Endothelial cell of hepatic sinusoid (primary cell): ENCODE results near the gene MYO1F.

Experiments used
- in situ Hi-C: cut with HindIII; loops from 2 replicates; pipeline ENCODE4 v1.10.0; 2017; ENCODE audit warnings: low sequenced_read_pairs

MYO1F gene

DNA sequence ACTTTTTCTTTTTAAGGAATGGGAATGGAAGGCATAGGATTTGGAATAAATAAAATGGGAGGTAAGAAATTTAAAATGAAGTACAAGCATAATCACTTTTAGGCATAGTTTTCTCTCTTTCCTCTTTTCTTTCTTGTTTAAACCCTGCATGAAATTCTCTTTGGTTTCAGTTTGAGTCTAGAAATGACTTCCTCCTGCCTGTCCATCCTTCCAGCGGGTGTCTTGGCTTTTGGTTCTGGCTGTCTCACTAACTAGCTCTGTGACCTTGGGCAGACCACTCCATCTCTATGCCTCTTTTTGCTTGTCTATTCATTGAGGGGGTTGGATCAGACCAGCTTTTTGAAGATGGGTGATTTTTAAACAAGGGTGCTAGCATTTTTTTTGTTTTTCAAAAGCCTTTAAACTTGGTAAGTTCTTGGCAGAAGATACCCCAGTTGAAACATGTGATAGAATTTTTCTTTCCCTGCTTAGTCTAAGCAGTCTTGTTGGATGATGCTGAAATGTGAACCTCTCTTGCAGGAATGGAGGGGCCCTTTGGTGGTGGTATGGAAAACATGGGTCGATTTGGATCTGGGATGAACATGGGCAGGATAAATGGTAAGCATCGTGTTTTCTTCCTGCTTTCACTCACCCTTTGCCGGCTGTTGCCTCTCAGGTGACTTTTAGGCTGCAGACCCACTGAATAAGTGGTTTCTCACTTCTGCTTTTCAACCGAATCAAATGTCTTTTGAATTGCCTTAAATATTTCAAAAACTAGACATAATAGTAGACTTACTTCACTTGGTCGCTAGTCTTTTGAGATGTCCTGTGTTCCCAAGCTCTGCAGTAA, 103.4 kb downstream of the MYO1F start:
- in situ Hi-C loops, result no loop called here
